H7 (cell line): ENCODE results near the gene SERINC5. TPM values are rescaled to one million over a fixed set of nuclear protein-coding genes. Genes with fewer than 3 reads are reported as not detected.

ENCODE experiments used
- DNase-seq: peaks from one replicate; pipeline ENCODE4 v3.0.0; 2012
- H3K27me3 ChIP-seq: 2 replicates; pipeline ENCODE4 v1.6.0; 2011; ENCODE audit warnings: mild to moderate bottlenecking, low read length; ENCODE audit not compliant: control insufficient read depth, insufficient read depth
- H3K36me3 ChIP-seq: replicated peaks from 2 replicates; pipeline ENCODE4 v1.5.1; 2011; ENCODE audit warnings: low read length; ENCODE audit not compliant: control insufficient read depth, insufficient read depth
- H3K4me3 ChIP-seq: 2 replicates; pipeline ENCODE4 v1.5.1; 2011; ENCODE audit warnings: low read depth, mild to moderate bottlenecking, control low read depth, low read length, moderate library complexity; ENCODE audit not compliant: insufficient read depth
- total RNA-seq: library from RNA; depleted of rRNA; stranded (reverse); fragments of >200 nt; shearing (Covaris generic); gene quantifications from 2 replicates; pipeline ENCODE4 v1.2.3, GENCODE V29; 2014

Gene SERINC5
- total RNA-seq, 1 experiment from 2014 or later, result 40.7 TPM

DNA sequence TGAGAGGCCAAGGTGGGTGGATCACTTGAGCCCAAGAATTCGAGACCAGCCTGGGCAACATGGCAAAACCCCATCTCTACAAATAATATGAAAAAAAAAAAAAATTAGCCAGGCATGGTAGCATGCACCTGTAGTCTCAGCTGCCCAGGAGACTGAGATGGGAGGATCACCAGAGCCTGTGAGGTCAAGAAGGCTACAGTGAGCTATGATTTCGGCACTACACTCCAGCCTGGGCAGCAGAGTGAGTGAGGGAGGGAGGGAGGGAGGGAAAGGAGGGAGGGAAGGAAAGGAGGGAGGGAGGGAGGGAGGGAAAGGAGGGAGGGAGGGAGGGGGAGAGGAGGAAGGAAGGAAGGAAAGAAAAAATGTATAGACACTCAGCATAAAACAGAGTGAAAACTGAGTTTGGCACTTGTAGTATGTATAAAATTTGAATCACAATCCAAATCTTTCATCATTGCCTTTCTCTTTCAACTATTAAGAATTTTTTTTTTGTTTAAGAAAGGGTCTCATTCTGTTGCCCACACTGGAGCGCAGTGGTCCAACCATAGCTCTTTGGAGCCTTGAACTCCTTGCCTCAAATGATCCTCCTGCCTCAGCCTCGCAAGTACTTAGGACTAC, 27.8 kb downstream of the SERINC5 start:
- Histone ChIP-seq H3K36me3 (no peaks in the 10 kb centered on the region), H3K4me3 (no peak overlapping the region), H3K27me3 (no peaks in the 10 kb centered on the region)
- DNase-seq, result no peak

GRCh38 chr5:80225934-80226326, 29.9 kb downstream of the SERINC5 start:
- Histone ChIP-seq H3K36me3 (no peaks in the 10 kb centered on the region), H3K27me3 (no peaks in the 10 kb centered on the region), H3K4me3 (no peak overlapping the region)
- DNase-seq, result no peak

DNA sequence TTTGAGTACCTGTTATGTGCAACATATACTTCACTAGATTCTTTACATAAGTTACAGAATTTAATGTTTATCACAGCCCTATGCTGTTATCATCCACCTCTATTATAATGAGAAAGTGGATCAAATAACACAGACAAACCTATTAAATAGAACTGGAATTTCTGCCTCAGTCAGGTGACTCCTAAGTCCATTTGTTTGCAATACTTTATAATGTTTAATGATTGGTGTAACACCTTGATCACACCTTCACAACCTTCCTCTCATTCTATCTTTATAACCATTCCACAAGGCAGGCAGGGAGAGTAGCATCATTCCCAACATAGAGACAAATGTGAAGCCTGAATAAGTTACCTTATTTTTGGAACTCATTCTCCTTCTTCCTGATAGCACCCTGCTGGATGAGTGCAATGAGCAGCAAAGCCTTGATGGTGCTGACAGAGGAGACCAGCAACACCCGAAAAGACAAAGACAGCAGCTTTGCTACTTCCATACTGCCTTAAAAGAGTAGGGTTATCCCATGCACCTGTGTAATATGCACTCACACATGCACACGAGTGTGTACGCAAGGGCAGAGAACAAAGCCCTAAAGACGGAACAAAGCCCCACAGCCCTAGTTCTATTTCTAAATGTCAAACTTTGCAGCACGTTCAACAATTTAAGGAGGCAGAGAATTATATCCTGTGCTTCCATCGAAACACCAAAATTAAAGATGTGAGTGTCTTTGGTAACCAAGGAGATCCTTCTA, 30.5 kb downstream of the SERINC5 start:
- no peaks in the 10 kb centered on the region for H3K27me3 ChIP-seq
- H3K36me3 ChIP-seq, result no peaks in the 10 kb centered on the region
- DNase-seq, result no peak
- H3K4me3 ChIP-seq, result no peak overlapping the region

- DNase-seq, result no peak
- Histone ChIP-seq H3K27me3 (no peaks in the 10 kb centered on the region), H3K36me3 (no peaks in the 10 kb centered on the region), H3K4me3 (no peak overlapping the region)
Observed at GRCh38 chr5:80223561-80223960, 32.3 kb downstream of the SERINC5 start.

- Histone ChIP-seq H3K36me3 (no peaks in the 10 kb centered on the region), H3K4me3 (no peak overlapping the region), H3K27me3 (no peaks in the 10 kb centered on the region)
- DNase-seq, result no peak
Observed at GRCh38 chr5:80220245-80220897, 35.5 kb downstream of the SERINC5 start.

DNA sequence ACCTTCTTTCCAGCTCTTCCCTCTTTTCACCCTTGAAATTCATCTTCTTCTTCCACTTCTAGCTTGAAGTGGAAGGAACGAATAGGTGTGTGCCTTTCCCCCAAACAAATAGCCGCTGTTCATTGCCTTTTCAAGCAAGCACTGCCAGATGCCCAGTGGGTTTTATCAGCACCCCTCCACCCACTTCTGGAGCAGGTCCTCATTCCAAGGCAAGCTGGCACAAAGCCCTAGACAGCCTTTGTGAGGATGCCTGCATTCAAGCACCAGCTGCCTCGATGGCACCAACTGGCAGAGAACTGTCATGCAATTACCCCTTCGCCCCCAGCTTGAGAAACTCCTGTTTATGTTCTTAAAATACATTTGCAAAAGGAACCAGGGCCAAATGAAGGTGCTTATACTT, 36.5 kb downstream of the SERINC5 start:
- Histone ChIP-seq H3K36me3 (no peaks in the 10 kb centered on the region), H3K4me3 (no peak overlapping the region), H3K27me3 (no peaks in the 10 kb centered on the region)
- DNase-seq, result no peak

- no peaks in the 10 kb centered on the region for H3K36me3 ChIP-seq
- H3K4me3 ChIP-seq, result no peak overlapping the region
- H3K27me3 ChIP-seq, result no peaks in the 10 kb centered on the region
- DNase-seq, result no peak
Observed at GRCh38 chr5:80217667-80218066, 38.2 kb downstream of the SERINC5 start.

- DNase-seq, result no peak
- H3K4me3 ChIP-seq, result no peak overlapping the region
- no peaks in the 10 kb centered on the region for H3K36me3 ChIP-seq
- no peaks in the 10 kb centered on the region for H3K27me3 ChIP-seq
Observed at GRCh38 chr5:80216753-80217596, 38.9 kb downstream of the SERINC5 start.

DNA sequence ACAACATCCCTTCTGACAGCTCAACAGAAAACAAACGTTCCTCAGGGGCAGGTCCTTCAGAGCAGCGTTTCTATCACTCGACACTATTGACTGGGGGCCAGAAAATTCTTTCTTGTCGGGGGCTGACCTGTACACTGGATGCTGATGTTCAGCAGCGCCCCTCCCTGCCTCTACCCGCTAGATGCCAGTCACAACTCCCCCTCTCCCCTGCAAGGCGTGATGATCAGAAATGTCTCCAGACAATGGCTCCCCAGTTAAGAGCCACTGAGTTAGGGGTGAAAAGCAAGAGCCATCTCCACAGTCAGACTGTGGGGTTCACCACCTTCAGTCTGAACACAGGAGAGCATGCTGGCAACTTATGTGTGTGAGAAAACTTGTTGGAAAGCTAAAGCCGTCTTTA, 39.8 kb downstream of the SERINC5 start:
- no peaks in the 10 kb centered on the region for H3K27me3 ChIP-seq
- no peak for DNase-seq
- no peak overlapping the region for H3K4me3 ChIP-seq
- no peaks in the 10 kb centered on the region for H3K36me3 ChIP-seq

DNA sequence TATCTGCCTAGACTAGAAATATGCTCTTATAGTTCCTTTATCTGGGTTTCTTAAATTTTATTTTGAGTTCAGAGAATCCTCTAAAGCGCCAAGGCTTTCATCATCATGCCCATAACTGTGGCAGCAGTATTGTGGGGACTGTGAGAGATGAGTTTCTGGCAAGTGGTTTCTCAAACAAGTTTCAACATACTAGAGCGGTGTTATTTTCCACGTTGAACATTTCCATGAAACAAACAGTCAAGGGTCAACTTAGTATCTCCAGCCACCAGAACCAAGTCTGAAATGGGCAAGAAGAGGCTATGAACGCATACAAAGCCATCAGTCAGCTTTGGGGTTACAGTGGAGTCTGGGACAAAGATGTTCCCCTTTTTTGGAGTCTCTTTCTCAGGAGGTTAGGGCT, 40.3 kb downstream of the SERINC5 start:
- no peaks in the 10 kb centered on the region for H3K36me3 ChIP-seq
- no peak overlapping the region for H3K4me3 ChIP-seq
- no peaks in the 10 kb centered on the region for H3K27me3 ChIP-seq
- DNase-seq, result no peak

GRCh38 chr5:80213466-80213865, 42.4 kb downstream of the SERINC5 start:
- Histone ChIP-seq H3K36me3 (no peaks in the 10 kb centered on the region), H3K4me3 (no peak overlapping the region), H3K27me3 (no peaks in the 10 kb centered on the region)
- no peak for DNase-seq

DNA sequence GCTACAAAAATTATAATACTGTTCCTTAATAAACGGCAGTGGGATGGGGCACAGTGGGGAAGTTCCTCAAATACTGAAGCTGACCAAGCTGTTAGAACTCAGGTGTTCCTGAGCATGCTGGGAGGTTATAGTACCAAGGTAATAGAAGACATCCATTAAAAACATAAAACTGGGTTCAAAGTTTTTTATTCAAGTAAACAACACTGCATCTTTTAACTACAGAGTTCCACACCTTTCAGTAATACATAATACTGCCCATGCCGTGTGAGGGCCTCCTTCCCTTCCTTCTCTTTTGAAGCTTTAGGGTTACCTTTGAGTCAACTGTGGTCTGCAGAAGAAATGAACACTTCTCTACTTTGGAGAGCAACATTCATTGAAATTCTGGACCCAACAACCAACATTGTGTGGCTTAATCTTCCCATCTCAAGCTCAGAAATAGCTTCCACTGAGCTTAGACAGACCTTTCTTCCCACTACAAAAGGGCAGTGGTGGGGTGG, 43.6 kb downstream of the SERINC5 start:
- Histone ChIP-seq H3K4me3 (no peak overlapping the region), H3K36me3 (no peaks in the 10 kb centered on the region), H3K27me3 (no peaks in the 10 kb centered on the region)
- DNase-seq, result no peak

DNA sequence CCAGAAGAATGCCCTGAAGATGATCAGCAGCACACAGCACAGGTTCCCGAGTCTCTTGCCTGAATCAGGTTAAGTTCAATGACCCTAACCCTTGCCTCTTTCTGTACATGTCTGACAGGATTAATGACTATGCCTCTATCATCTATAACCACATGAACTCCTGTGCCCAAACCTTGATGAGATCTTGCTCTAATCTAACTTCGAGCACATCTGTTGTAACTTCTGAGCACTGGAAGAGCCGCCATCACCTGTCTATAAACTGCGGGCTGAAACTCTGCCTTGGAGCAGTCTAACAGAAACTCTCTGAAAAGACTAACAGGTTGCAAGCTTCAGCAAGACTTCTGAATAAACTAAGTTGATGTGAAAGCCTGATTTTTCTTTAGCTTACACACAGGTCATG, 44.5 kb downstream of the SERINC5 start:
- Histone ChIP-seq H3K27me3 (no peaks in the 10 kb centered on the region), H3K4me3 (no peak overlapping the region), H3K36me3 (no peaks in the 10 kb centered on the region)
- DNase-seq, result no peak

- Histone ChIP-seq H3K27me3 (no peaks in the 10 kb centered on the region), H3K4me3 (no peak overlapping the region), H3K36me3 (no peaks in the 10 kb centered on the region)
- DNase-seq, result no peak
Observed at GRCh38 chr5:80210014-80210413, 45.8 kb downstream of the SERINC5 start.
